Epithelial cell of proximal tubule (primary cell): ENCODE measurements around the gene TMEM129. TPM values are rescaled to one million over a fixed set of nuclear protein-coding genes. Genes with fewer than 3 reads are reported as not detected.

Experiments
- DNase-seq: peaks from one replicate; pipeline ENCODE4 v3.0.0-alpha.2; 2011; ENCODE audit warnings: low read depth
- H3K4me3 ChIP-seq: 2 replicates; pipeline ENCODE4 v1.5.1; 2011; ENCODE audit warnings: low read depth, mild to moderate bottlenecking, low read length
- total RNA-seq: library from RNA; depleted of rRNA; stranded (reverse); fragments of >200 nt; gene quantifications from 2 replicates; pipeline ENCODE4 v1.2.3, GENCODE V29; 2015
- TF ChIP-seq, protein P1 (sequence below): conservative IDR thresholded peaks from 2 replicates; pipeline ENCODE4 v1.5.1; 2012; ENCODE audit warnings: low read depth, mild to moderate bottlenecking, low read length

TMEM129 gene
- total RNA-seq, 1 donor from 2014 or later: 50.9 TPM

DNA sequence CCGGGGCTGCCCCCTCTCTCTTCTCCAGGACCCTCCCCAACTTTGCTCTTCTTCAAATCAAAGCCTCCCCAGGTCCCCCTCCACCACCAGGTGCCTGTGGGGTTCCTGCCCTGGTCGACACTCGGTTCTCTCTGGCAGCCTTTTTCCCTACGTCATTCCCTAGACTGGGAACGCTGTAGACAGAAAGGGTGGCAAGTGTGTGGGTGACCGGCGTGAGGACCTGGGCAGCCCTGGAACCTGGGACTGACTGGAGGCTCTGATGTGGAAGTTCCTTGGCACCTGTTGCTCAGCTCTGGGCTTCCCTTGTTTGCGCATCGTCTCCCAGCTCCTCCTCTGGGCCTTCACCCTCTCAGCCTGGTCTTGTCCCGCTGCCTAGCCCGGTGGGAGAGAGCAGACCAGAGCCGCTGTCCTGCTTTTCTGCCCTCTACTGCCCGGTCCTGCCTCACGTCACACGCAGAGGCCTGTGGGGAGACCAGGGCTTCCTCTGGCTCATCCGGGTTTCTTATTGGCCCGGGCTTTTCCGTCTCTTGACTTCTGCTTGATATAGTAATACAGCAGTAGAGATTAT is 1.5 kb upstream of the TMEM129 start:
- TF ChIP-seq, protein P1, sequence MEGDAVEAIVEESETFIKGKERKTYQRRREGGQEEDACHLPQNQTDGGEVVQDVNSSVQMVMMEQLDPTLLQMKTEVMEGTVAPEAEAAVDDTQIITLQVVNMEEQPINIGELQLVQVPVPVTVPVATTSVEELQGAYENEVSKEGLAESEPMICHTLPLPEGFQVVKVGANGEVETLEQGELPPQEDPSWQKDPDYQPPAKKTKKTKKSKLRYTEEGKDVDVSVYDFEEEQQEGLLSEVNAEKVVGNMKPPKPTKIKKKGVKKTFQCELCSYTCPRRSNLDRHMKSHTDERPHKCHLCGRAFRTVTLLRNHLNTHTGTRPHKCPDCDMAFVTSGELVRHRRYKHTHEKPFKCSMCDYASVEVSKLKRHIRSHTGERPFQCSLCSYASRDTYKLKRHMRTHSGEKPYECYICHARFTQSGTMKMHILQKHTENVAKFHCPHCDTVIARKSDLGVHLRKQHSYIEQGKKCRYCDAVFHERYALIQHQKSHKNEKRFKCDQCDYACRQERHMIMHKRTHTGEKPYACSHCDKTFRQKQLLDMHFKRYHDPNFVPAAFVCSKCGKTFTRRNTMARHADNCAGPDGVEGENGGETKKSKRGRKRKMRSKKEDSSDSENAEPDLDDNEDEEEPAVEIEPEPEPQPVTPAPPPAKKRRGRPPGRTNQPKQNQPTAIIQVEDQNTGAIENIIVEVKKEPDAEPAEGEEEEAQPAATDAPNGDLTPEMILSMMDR: no peak
- DNase-seq: no peak
- peak overlapping the region; percentile 76 for H3K4me3 ChIP-seq

DNA sequence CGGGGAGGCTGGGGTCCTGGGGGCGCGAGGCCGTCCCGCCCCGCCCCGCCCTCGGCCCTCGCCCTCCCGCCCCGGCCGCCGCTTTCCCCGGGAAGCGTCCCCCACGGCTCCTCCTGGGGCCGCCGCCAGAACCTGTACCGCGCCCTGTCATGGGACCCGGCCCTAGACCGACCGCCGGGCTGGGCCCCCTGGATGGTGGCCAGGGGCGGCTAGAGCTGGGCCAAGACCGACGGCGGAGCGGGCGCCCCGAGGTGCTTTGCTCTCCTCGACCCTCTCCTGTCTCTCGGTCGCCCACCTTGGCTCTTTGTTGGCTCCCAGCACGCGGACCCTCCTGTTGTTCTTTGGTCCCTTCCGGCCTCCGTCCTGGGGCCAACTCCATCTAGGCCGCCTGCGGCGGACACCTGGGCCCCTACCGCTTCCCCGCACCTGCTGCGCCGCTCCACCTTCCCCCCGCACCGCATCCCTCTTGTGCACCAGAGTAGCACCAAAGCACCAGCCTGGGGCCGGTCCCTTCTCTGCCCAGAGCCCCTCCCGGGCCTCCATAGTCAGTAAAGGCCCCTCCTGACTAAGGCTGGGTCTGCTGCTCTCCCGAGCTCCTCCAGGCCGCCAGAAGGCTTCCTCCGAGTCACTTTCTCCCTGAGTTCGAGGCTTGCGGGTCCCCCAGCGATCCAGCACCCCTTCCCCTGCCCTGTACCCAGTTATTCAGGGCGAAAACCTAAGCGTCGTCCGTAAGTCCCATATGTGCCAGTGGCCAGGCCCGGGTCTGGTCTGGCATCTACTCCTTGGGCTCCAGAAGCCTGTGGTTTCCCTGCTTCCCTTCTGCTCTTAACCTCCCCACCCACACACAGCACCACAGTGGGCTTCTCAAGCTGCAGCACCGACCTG is 785 bp upstream of the TMEM129 start:
- no peak for DNase-seq
- H3K4me3 ChIP-seq: peak overlapping the region; percentile 76
- TF ChIP-seq, protein P1: no peak

GRCh38 chr4:1720163-1720983 is 750 bp downstream of the TMEM129 start:
- TF ChIP-seq, protein P1: no peak
- peak overlapping the region; percentile 76 for H3K4me3 ChIP-seq
- DNase-seq: no peak

DNA sequence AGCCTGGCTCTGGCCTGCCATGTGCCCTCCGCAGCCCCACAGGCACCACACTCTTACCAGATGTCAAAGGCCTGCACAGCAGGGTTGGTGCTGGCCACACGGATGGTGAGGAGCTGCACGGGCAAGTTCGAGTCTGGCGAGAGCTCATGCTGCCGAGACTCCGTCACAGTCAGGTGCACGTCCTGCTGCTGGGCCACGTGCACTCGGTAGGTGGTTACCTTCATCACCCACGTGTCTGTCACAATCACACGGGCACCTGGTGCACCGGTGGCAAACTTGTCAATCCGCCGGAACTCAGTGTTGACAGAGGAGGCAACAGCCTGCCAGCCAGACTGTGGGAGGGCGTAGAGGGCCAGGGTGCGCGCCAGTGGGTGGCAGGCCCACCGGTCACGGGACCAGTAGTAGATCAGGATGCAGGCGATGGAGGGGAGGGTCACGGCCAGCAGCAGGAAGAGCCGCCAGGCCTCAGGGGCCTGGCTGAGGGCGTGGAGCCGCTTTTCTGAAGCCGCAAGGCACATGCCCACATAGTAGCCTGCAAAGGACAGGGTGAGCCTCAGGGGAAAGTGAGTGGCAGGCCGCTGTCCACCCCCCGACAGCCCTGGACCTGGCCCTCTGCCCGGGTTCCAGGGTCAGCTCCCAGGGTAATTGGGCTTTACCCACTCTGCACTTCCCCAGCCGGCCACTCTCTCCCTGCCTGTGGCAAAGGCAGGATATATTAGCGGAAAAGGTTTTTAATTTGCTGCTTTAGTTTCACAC is 2.9 kb downstream of the TMEM129 start:
- TF ChIP-seq, protein P1: no peak
- no peak overlapping the region for H3K4me3 ChIP-seq
- DNase-seq: no peak

DNA sequence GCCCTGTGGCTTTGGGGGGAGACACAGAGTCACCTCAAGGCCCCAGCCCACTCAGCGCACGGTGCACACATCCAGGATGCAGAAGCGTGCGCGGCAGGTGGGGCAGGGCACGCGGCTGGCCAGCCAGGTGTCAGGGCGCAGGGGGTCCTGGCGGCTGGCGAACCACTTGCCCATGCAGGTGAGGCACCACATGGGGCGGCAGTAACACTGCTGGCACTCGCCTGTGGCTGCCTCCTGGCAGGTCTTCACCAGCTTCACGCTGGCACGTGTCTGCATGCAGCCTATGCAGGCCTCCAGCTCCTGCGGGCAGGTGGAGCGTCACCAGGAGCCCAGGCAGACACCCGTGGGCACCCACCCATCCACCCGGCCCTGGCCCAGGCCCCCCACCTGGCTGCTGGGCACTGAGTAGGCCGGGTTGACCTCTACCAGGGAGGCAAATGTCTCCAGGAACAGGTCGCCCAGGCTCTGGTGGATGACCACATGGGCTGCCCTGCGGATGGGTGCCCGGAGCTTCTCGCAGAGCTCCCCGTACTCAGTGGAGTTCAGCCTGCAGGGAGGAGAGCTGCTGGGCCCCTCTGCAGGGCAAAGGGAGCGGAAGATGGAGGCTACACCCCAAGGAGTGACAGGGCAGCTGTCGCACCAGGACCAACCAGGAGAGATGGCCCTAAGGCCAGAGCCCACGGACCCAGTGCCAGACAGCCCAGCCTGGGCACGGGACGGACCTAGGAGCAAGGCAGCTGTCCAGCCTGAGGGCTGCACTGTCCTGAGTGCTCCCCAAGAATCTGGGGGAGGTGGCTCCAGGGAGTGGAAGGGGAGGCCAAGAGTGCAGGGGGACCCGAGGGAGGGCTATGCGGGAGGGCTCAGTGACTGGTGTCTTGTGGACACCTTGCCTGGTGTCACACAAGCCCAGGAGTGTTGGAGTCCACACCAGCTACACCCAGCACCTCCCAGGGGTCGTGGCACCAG is 3.7 kb downstream of the TMEM129 start:
- TF ChIP-seq, protein P1: no peak
- no peak for DNase-seq
- no peak overlapping the region for H3K4me3 ChIP-seq
